Stomach (tissue), 9 donors: ENCODE results near the gene PCP4L1. TPM values are rescaled to one million over a fixed set of nuclear protein-coding genes. Genes with fewer than 3 reads are reported as not detected.
"Not testable (repeated sequence)": the region's sequence is repeated elsewhere in the genome, so short reads cannot be mapped to it uniquely, and the experiment has no call there.

Experiments
- DNase-seq, 2 donors: peaks; one replicate each; pipeline versions ENCODE4 v3.0.0 to v3.0.0-alpha.2; 2013 to 2019
- H3K27ac ChIP-seq, 5 donors: fragments of 200-600 bp in 4 of 5; sonication (generic) in 4 of 5; one replicate each; pipeline ENCODE4 v1.5.1; 2013 to 2019; ENCODE audit warnings: mild to moderate bottlenecking in 1 of 5, moderate library complexity in 1 of 5
- H3K27me3 ChIP-seq, 3 donors: fragments of 200-600 bp; sonication (generic); one replicate each; pipeline ENCODE4 v1.5.1; 2017 to 2019; ENCODE audit warnings: mixed run types in 1 of 3
- H3K36me3 ChIP-seq, 4 donors: fragments of 200-600 bp; sonication (generic); 1 replicate in 3 of 4; 2 replicates in 1 of 4; pipeline ENCODE4 v1.5.1; 2016 to 2019
- H3K4me1 ChIP-seq, 4 donors: fragments of 200-600 bp; sonication (generic); one replicate each; pipeline ENCODE4 v1.5.1; 2016 to 2019
- H3K4me3 ChIP-seq, 4 donors: fragments of 200-600 bp; sonication (generic) in 3 of 4; one replicate each; pipeline ENCODE4 v1.5.1; 2016 to 2019; ENCODE audit warnings: mild to moderate bottlenecking in 1 of 4
- H3K9me3 ChIP-seq, 4 donors: fragments of 200-600 bp; sonication (generic); one replicate each; pipeline ENCODE4 v1.5.1; 2016 to 2019
- EP300 ChIP-seq: sonication (generic); formaldehyde crosslinking; IDR thresholded peaks from one replicate; pipeline ENCODE4 v1.6.1; 2017; ENCODE audit warnings: antibody characterized with exemption
- POLR2A ChIP-seq, 4 donors: fragments of 450-650 bp; IDR thresholded peaks; one replicate each; pipeline ENCODE4 v1.6.1; 2016; ENCODE audit warnings: antibody characterized with exemption in 4 of 4, control low read depth in 2 of 4, mild to moderate bottlenecking in 1 of 4, moderate library complexity in 1 of 4
- POLR2AphosphoS5 ChIP-seq, 3 donors: sonication (generic); formaldehyde crosslinking; IDR thresholded peaks; one replicate each; pipeline ENCODE4 v1.6.1; 2016; ENCODE audit warnings: antibody characterized with exemption in 3 of 3
- WGBS, 5 donors: extraction: QIAGEN DNeasy Blood & Tissue Kit in 3 of 5; methylation state at CpG; one replicate each; pipeline versions ENCODE4 v1.1.5 to v1.1.7; 2013 to 2018; 5-methylcytosine and 5-hydroxymethylcytosine counted together
- intact Hi-C: fragments of 100-400 bp; cut with DNase I; formaldehyde crosslinking; loops from one replicate; pipeline ENCODE4 v1.15.1; 2023; ENCODE audit warnings: low total_unique reads
- polyA plus RNA-seq, 3 donors: library from polyadenylated mRNA; stranded (reverse); fragments of 200-250 nt; gene quantifications; one replicate each; pipeline ENCODE4 v1.2.3, GENCODE V29; 2013
- total RNA-seq, 5 donors: library from RNA; depleted of rRNA; stranded (reverse); fragments of >200 nt; gene quantifications; one replicate each; pipeline versions ENCODE4 v1.1.0 to v1.2.3, GENCODE V29; 2014 to 2016
- TF ChIP-seq, protein P1 (sequence below), 7 experiments: fragments of 450-650 bp in 4 of 7; fragments of 200-600 bp in 3 of 7; sonication (generic) in 3 of 7; IDR thresholded peaks; one replicate each; pipeline ENCODE4 v1.5.1; 2016 to 2019; ENCODE audit warnings: antibody characterized with exemption in 7 of 7, control low read depth in 2 of 7, mild to moderate bottlenecking in 1 of 7
- donor health status: healthy with polysubstance abuse.
- donor health status: Bipolar disorder and iron deficiency.
- donor health status: healthy.

PCP4L1 gene
- total and polyA plus RNA-seq, 8 donors = 12.6 to 19.4 (median 17.6) TPM; not detected in 5

- TF ChIP-seq POLR2A (IDR thresholded peaks at IDR 0.05) (peak in 2 of 4 donors; percentile 58 to 66), EP300 (no peak), POLR2AphosphoS5 (IDR thresholded peaks at IDR 0.05) (peak; percentile 92 to 96 (median 93))
- TF ChIP-seq, protein P1, sequence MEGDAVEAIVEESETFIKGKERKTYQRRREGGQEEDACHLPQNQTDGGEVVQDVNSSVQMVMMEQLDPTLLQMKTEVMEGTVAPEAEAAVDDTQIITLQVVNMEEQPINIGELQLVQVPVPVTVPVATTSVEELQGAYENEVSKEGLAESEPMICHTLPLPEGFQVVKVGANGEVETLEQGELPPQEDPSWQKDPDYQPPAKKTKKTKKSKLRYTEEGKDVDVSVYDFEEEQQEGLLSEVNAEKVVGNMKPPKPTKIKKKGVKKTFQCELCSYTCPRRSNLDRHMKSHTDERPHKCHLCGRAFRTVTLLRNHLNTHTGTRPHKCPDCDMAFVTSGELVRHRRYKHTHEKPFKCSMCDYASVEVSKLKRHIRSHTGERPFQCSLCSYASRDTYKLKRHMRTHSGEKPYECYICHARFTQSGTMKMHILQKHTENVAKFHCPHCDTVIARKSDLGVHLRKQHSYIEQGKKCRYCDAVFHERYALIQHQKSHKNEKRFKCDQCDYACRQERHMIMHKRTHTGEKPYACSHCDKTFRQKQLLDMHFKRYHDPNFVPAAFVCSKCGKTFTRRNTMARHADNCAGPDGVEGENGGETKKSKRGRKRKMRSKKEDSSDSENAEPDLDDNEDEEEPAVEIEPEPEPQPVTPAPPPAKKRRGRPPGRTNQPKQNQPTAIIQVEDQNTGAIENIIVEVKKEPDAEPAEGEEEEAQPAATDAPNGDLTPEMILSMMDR (IDR thresholded peaks at IDR 0.05) = peak in 1 of 7 experiments; percentile 13
- Histone ChIP-seq H3K27ac (peak within 1 kb of the TSS; percentile 88 to 95 (median 93)), H3K36me3 (peaks cover 4 to 12% (median 7%) of the 10 kb centered on the region in 4 donors), H3K9me3 (no peaks in the 10 kb centered on the region), H3K4me1 (peaks cover 12 to 43% (median 30%) of the 10 kb centered on the region in 4 donors), H3K4me3 (peak within 1 kb of the TSS; percentile 73 to 93 (median 86)), H3K27me3 (peaks cover 0 to 6% (median 0%) of the 10 kb centered on the region in 3 donors)
- DNase-seq = peak; percentile 89 to 97
- WGBS, 5 donors = 0 to 1% (median 0%) methylated on average over 41 to 45 of the region's 45 CpGs
- intact Hi-C loops = no loop called here
These were observed 55.8 kb downstream of the PCP4L1 start, which contains the start of gene SDHC for GRCh38 chr1:161314201-161314981. Gene SDHC (plus strand): TSS chr1:161314381. CDS start chr1:161314406, 25 bp downstream.

- WGBS, 5 donors = 75 to 79% (median 76%) methylated on average over 16 to 17 of the region's 17 CpGs
- H3K27me3 ChIP-seq, H3K9me3 ChIP-seq, intact Hi-C loops, DNase-seq, H3K4me3 ChIP-seq, H3K27ac ChIP-seq: not testable (repeated sequence)
- Histone ChIP-seq H3K36me3 (peaks cover 5 to 16% (median 9%) of the 10 kb centered on the region in 4 donors), H3K4me1 (peaks cover 12 to 48% (median 31%) of the 10 kb centered on the region in 4 donors)
These were observed 57.5 kb downstream of the PCP4L1 start for GRCh38 chr1:161315841-161316674.

- Histone ChIP-seq H3K9me3 (no peaks in the 10 kb centered on the region), H3K4me3 (no peak overlapping the region), H3K27me3 (no peaks in the 10 kb centered on the region), H3K4me1 (peaks cover 0 to 9% (median 3%) of the 10 kb centered on the region in 4 donors), H3K36me3 (peaks cover 19 to 64% (median 59%) of the 10 kb centered on the region in 4 donors), H3K27ac (no peak overlapping the region)
- WGBS, 5 donors = 70 to 82% (median 76%) methylated on average over 4 of the region's 4 CpGs
- DNase-seq = no peak
- no peak for TF ChIP-seq EP300
- no peak for TF ChIP-seq POLR2AphosphoS5 (IDR thresholded peaks at IDR 0.05)
- no peak for TF ChIP-seq POLR2A (IDR thresholded peaks at IDR 0.05)
- TF ChIP-seq, protein P1 (IDR thresholded peaks at IDR 0.05) = no peak
- intact Hi-C loops = no loop called here
These were observed 65.5 kb downstream of the PCP4L1 start for GRCh38 chr1:161324020-161324419.

- H3K4me3 ChIP-seq = no peak overlapping the region
- DNase-seq = no peak
- H3K27me3 ChIP-seq = no peaks in the 10 kb centered on the region
- H3K9me3 ChIP-seq = no peaks in the 10 kb centered on the region
- WGBS, 5 donors = 82 to 98% (median 95%) methylated on average over 4 of the region's 4 CpGs
- intact Hi-C loops = no loop called here
- TF ChIP-seq, protein P1 (IDR thresholded peaks at IDR 0.05) = no peak
- H3K4me1 ChIP-seq = no peaks in the 10 kb centered on the region
- H3K36me3 ChIP-seq = peaks cover 42 to 99% (median 99%) of the 10 kb centered on the region in 4 donors
- H3K27ac ChIP-seq = no peak overlapping the region
These were observed 71.8 kb downstream of the PCP4L1 start for GRCh38 chr1:161330346-161330745.
